Astrocyte (in vitro differentiated cells and primary cell): ENCODE results near the gene COPE. TPM values are rescaled to one million over a fixed set of nuclear protein-coding genes. Genes with fewer than 3 reads are reported as not detected.

Experiments
- DNase-seq: peaks from one replicate; pipeline ENCODE4 v3.0.0-alpha.2; 2010; ENCODE audit warnings: low read depth
- FAIRE-seq: peaks from 2 replicates; lab custom pipeline; 2011; peaks lifted over from hg19 to GRCh38; lab: Jason Lieb, UNC
- H2AFZ ChIP-seq: 2 replicates; pipeline ENCODE4 v1.6.0; 2012; ENCODE audit warnings: low read depth, low read length, inconsistent platforms
- H3K27ac ChIP-seq: 2 replicates; pipeline ENCODE4 v1.5.1; 2011; ENCODE audit warnings: low read depth, low read length, inconsistent platforms
- H3K27me3 ChIP-seq: 2 replicates; pipeline ENCODE4 v1.6.0; 2011; ENCODE audit warnings: low read length, inconsistent platforms; ENCODE audit not compliant: insufficient read depth
- H3K36me3 ChIP-seq: 2 replicates; pipeline ENCODE4 v1.5.1; 2011; ENCODE audit warnings: low read length, inconsistent platforms; ENCODE audit not compliant: insufficient read depth
- H3K4me1 ChIP-seq: 2 replicates; pipeline ENCODE4 v1.5.1; 2011; ENCODE audit warnings: low read length, inconsistent platforms; ENCODE audit not compliant: insufficient read depth
- H3K4me2 ChIP-seq: 2 replicates; pipeline ENCODE4 v1.6.0; 2012; ENCODE audit warnings: low read length, inconsistent platforms
- H3K4me3 ChIP-seq: 2 replicates; pipeline ENCODE4 v1.5.1; 2011; ENCODE audit warnings: low read depth, mild to moderate bottlenecking, low read length, inconsistent platforms; ENCODE audit not compliant: insufficient read depth
- H3K79me2 ChIP-seq: 2 replicates; pipeline ENCODE4 v1.6.0; 2012; ENCODE audit warnings: mild to moderate bottlenecking, low read length, inconsistent platforms; ENCODE audit not compliant: insufficient read depth
- H3K9ac ChIP-seq: 2 replicates; pipeline ENCODE4 v1.6.0; 2012; ENCODE audit warnings: mild to moderate bottlenecking, low read length, inconsistent platforms
- H3K9me3 ChIP-seq: 2 replicates; pipeline ENCODE4 v1.5.1; 2012; ENCODE audit warnings: low read depth, mild to moderate bottlenecking, low read length, inconsistent platforms; ENCODE audit not compliant: insufficient read depth
- H4K20me1 ChIP-seq: 2 replicates; pipeline ENCODE4 v1.6.0; 2012; ENCODE audit warnings: low read length, inconsistent platforms; ENCODE audit not compliant: insufficient read depth
- H3K27ac Mint-ChIP-seq: one replicate; pipeline ENCODE4 v1.8.0; 2021; ENCODE audit warnings: mild to moderate bottlenecking, mixed read lengths; ENCODE audit not compliant: unreplicated experiment
- H3K27me3 Mint-ChIP-seq: one replicate; pipeline ENCODE4 v1.8.0; 2021; ENCODE audit warnings: low read depth, mixed read lengths; ENCODE audit not compliant: unreplicated experiment
- H3K36me3 Mint-ChIP-seq: one replicate; pipeline ENCODE4 v1.8.0; 2021; ENCODE audit warnings: low read depth, mixed read lengths; ENCODE audit not compliant: unreplicated experiment
- H3K4me1 Mint-ChIP-seq: one replicate; pipeline ENCODE4 v1.8.0; 2021; ENCODE audit warnings: low read depth, mixed read lengths; ENCODE audit not compliant: unreplicated experiment
- H3K4me3 Mint-ChIP-seq: one replicate; pipeline ENCODE4 v1.8.0; 2021; ENCODE audit warnings: mild to moderate bottlenecking, moderate library complexity, mixed read lengths; ENCODE audit not compliant: unreplicated experiment
- H3K9me3 Mint-ChIP-seq: one replicate; pipeline ENCODE4 v1.8.0; 2021; ENCODE audit warnings: mild to moderate bottlenecking, mixed read lengths; ENCODE audit not compliant: unreplicated experiment
- EZH2 ChIP-seq: IDR thresholded peaks from 2 replicates; pipeline ENCODE4 v1.6.1; 2012; ENCODE audit warnings: mild to moderate bottlenecking, low read length, inconsistent platforms; ENCODE audit not compliant: insufficient read depth
- total RNA-seq: library from RNA; stranded (reverse); gene quantifications from 2 replicates; pipeline ENCODE4 v1.2.1, GENCODE V29; 2021
- TF ChIP-seq, protein P1 (sequence below): IDR thresholded peaks from 2 replicates; pipeline ENCODE4 v1.5.1; 2011; ENCODE audit warnings: low read depth, mild to moderate bottlenecking, inconsistent platforms, low read length, moderate library complexity; ENCODE audit not compliant: insufficient read depth

The COPE gene
- total RNA-seq, 1 donor from 2014 or later, result 298 TPM

DNA sequence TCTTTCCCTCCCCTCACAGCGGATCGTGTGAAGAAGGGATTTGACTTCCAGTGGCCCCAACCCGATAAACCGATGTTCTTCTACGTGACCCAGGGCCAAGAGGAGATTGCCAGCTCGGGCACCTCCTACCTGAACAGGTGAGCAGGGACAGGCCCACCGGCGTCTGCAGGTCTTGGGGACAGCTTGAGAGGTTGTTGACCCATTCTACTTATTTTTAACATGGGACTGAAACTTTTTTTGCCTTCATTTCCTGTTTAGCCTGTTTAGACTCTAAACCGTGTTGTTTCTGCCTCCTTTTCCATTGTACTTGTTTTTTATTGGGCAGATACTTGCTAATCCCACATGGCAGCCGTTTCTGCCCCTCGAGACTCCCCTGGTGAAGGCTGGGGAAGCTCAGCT, 58.9 kb downstream of the COPE start:
- no peak overlapping the region for H3K4me3 ChIP-seq
- no peaks in the 10 kb centered on the region for H3K27me3 ChIP-seq
- no peak overlapping the region for H3K27ac ChIP-seq
- peaks cover 69% of the 10 kb centered on the region for H4K20me1 ChIP-seq
- no peaks in the 10 kb centered on the region for H3K4me1 ChIP-seq
- Mint-ChIP-seq H3K27me3 (no peaks in the 10 kb centered on the region), H3K27ac (no peak overlapping the region), H3K4me3 (no peak overlapping the region), H3K9me3 (no peaks in the 10 kb centered on the region), H3K4me1 (no peaks in the 10 kb centered on the region), H3K36me3 (peaks cover 19% of the 10 kb centered on the region)
- H3K4me2 ChIP-seq, result no peak overlapping the region
- no peaks in the 10 kb centered on the region for H3K9me3 ChIP-seq
- TF ChIP-seq, protein P1, sequence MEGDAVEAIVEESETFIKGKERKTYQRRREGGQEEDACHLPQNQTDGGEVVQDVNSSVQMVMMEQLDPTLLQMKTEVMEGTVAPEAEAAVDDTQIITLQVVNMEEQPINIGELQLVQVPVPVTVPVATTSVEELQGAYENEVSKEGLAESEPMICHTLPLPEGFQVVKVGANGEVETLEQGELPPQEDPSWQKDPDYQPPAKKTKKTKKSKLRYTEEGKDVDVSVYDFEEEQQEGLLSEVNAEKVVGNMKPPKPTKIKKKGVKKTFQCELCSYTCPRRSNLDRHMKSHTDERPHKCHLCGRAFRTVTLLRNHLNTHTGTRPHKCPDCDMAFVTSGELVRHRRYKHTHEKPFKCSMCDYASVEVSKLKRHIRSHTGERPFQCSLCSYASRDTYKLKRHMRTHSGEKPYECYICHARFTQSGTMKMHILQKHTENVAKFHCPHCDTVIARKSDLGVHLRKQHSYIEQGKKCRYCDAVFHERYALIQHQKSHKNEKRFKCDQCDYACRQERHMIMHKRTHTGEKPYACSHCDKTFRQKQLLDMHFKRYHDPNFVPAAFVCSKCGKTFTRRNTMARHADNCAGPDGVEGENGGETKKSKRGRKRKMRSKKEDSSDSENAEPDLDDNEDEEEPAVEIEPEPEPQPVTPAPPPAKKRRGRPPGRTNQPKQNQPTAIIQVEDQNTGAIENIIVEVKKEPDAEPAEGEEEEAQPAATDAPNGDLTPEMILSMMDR, result no peak
- TF ChIP-seq EZH2, result no peak
- FAIRE-seq (no peak), DNase-seq (no peak)
- peaks cover 4% of the 10 kb centered on the region for H3K79me2 ChIP-seq
- no peak overlapping the region for H2AFZ ChIP-seq
- peaks cover 28% of the 10 kb centered on the region for H3K36me3 ChIP-seq
- H3K9ac ChIP-seq, result no peak overlapping the region

DNA sequence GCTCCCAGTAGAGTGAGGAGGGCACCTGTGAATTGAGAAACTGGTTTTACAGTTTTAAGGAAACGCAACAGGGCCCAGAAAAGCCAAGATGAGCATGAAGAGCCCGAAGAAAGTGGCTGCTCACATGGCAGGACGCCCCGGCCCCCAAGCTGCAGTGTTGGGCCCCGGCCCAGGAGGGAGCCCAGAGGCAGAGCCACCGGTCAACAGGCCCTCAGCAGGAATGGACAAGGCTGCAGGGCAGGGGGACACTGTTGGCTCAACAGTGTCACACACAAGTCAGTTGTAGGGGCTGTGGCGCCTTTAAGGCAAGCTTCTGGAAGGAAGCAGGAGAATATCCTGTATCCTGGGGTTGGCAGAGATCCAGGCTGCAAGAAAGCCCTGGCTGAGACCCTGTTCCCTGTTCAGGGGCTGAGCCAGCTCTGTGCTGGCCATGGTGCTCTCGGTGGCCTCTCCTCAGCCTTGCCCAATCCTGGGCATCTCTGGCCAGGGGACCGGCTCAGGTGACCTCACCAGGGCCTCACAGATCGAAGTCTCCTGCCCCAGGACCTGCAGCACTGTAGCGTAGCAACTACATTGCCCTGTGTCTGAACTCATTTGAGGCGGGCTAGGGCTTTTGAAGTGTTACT, 59.4 kb downstream of the COPE start:
- no peak for FAIRE-seq
- no peaks in the 10 kb centered on the region for H3K9me3 ChIP-seq
- H3K4me2 ChIP-seq, result no peak overlapping the region
- H3K27ac ChIP-seq, result no peak overlapping the region
- peaks cover 32% of the 10 kb centered on the region for H3K36me3 ChIP-seq
- H3K4me3 ChIP-seq, result no peak overlapping the region
- Mint-ChIP-seq H3K27me3 (no peaks in the 10 kb centered on the region), H3K27ac (no peak overlapping the region), H3K9me3 (no peaks in the 10 kb centered on the region), H3K4me3 (no peak overlapping the region), H3K36me3 (peaks cover 20% of the 10 kb centered on the region), H3K4me1 (no peaks in the 10 kb centered on the region)
- peaks cover 74% of the 10 kb centered on the region for H4K20me1 ChIP-seq
- H3K27me3 ChIP-seq, result no peaks in the 10 kb centered on the region
- H3K9ac ChIP-seq, result no peak overlapping the region
- peaks cover 4% of the 10 kb centered on the region for H3K79me2 ChIP-seq
- H3K4me1 ChIP-seq, result no peaks in the 10 kb centered on the region
- H2AFZ ChIP-seq, result no peak overlapping the region
- DNase-seq, result no peak
- TF ChIP-seq, protein P1, result no peak

DNA sequence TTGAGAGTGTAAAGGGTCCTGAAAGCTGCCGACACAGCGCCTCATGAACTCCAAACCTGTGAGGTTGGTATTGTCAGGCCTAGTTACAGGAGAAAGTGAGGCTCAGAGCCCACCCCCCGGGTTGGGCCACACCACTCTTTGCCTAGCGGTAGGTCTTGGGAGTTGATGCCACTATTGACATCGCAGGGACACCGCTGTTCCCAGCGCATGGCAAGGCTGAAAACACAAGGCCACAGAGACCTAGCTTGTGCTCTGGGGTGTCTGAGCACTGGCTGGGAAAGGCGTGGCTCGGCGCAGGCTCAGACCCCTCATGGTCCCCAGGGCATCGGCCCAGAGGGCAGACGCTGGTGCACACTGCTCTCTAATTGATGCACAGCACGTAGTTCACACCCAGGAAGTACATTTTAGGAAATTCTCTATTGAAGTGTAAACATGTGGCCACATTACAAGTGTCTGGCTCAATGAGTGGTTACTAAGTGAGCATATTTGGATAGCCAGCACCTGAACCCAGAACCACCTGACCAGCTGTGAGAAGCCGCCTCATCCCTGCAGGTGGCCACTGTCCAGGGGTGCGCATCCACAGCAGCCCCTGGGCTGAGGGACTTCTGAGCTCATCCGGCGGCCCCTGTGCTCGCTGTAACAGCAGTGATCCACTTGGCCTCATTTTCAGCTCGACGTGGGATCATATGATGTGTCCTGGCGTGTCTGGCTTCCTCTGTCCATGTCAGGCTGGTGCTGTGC, 60.1 kb downstream of the COPE start:
- Histone ChIP-seq H3K27ac (no peak overlapping the region), H4K20me1 (peaks cover 77% of the 10 kb centered on the region), H3K4me1 (no peaks in the 10 kb centered on the region), H3K4me3 (no peak overlapping the region), H3K79me2 (peaks cover 4% of the 10 kb centered on the region), H3K27me3 (no peaks in the 10 kb centered on the region), H3K4me2 (no peak overlapping the region), H2AFZ (no peak overlapping the region), H3K9ac (no peak overlapping the region), H3K36me3 (peaks cover 32% of the 10 kb centered on the region), H3K9me3 (no peaks in the 10 kb centered on the region)
- no peaks in the 10 kb centered on the region for H3K27me3 Mint-ChIP-seq
- no peak overlapping the region for H3K27ac Mint-ChIP-seq
- H3K9me3 Mint-ChIP-seq, result no peaks in the 10 kb centered on the region
- H3K4me3 Mint-ChIP-seq, result no peak overlapping the region
- no peak for FAIRE-seq
- H3K4me1 Mint-ChIP-seq, result no peaks in the 10 kb centered on the region
- peaks cover 21% of the 10 kb centered on the region for H3K36me3 Mint-ChIP-seq
- no peak for TF ChIP-seq EZH2
- TF ChIP-seq, protein P1, result no peak
- no peak for DNase-seq
